H1 (cell line): Measurements from ENCODE around the gene CMKLR1. TPM values are rescaled to one million over a fixed set of nuclear protein-coding genes. Genes with fewer than 3 reads are reported as not detected.

Source experiments
- CTCF ChIA-PET: fragments of 300-600 bp; sonication (Branson Sonifier 250); formaldehyde crosslinking; loops from one replicate; lab custom pipeline; 2021; ENCODE audit not compliant: partially characterized antibody; lab: Charles Lee
- POLR2A ChIA-PET: fragments of 300-600 bp; sonication (Branson Sonifier 250); formaldehyde crosslinking; loops from one replicate; lab custom pipeline; 2021; ENCODE audit warnings: inconsistent platforms; ENCODE audit not compliant: partially characterized antibody; lab: Charles Lee
- DNase-seq, 2 experiments: peaks; one replicate each; pipeline versions ENCODE4 v3.0.0 to v3.0.0-alpha.2; 2010 to 2022; ENCODE audit warnings: low spot score in 2 of 2, low read depth in 1 of 2, mixed read lengths in 1 of 2
- FAIRE-seq: peaks from 2 replicates; lab custom pipeline; 2011; peaks lifted over from hg19 to GRCh38; lab: Jason Lieb, UNC
- H2AFZ ChIP-seq: 2 replicates; pipeline ENCODE4 v1.8.1; 2012; ENCODE audit warnings: low read length, inconsistent platforms
- H2AK5ac ChIP-seq: 2 replicates; pipeline ENCODE4 v1.6.1; 2013; ENCODE audit warnings: low read depth, low read length
- H2BK120ac ChIP-seq: replicated peaks from 2 replicates; pipeline ENCODE3; 2013; ENCODE audit warnings: low read depth, low read length, inconsistent platforms
- H2BK12ac ChIP-seq: 2 replicates; pipeline ENCODE4 v1.6.1; 2013; ENCODE audit warnings: low read depth, low read length
- H2BK15ac ChIP-seq: 2 replicates; pipeline ENCODE4 v1.6.1; 2013; ENCODE audit warnings: low read length
- H2BK20ac ChIP-seq: 2 replicates; pipeline ENCODE4 v1.6.1; 2013; ENCODE audit warnings: low read length
- H2BK5ac ChIP-seq: 2 replicates; pipeline ENCODE4 v1.6.1; 2013; ENCODE audit warnings: low read depth, low read length
- H3K14ac ChIP-seq: 2 replicates; pipeline ENCODE4 v1.6.1; 2013; ENCODE audit warnings: inconsistent platforms; ENCODE audit not compliant: insufficient read length
- H3K18ac ChIP-seq: 2 replicates; pipeline ENCODE4 v1.6.1; 2013; ENCODE audit warnings: low read length; ENCODE audit errors: extremely low read depth
- H3K23ac ChIP-seq: 2 replicates; pipeline ENCODE4 v1.6.1; 2013; ENCODE audit warnings: inconsistent platforms; ENCODE audit not compliant: insufficient read length
- H3K23me2 ChIP-seq: 2 replicates; pipeline ENCODE4 v1.6.1; 2013; ENCODE audit warnings: low read depth, low read length
- H3K27ac ChIP-seq: 2 replicates; pipeline ENCODE4 v1.6.1; 2011; ENCODE audit warnings: low read depth, low read length, inconsistent platforms
- H3K27me3 ChIP-seq, 4 experiments: replicated peaks in 1 of 4; 1 replicate in 1 of 4; 2 replicates in 3 of 4; pipeline versions ENCODE4 v1.6.1 to v1.8.1; 2011 to 2013; ENCODE audit warnings: low read length in 3 of 4, mild to moderate bottlenecking in 3 of 4, inconsistent platforms in 2 of 4, mixed read lengths in 2 of 4, moderate library complexity in 1 of 4; ENCODE audit not compliant: control insufficient read depth in 3 of 4, insufficient read depth in 3 of 4; ENCODE audit errors: extremely low read depth in 1 of 4
- H3K36me3 ChIP-seq, 4 experiments: 2 replicates each; pipeline versions ENCODE4 v1.6.1 to v1.8.1; 2011 to 2013; ENCODE audit warnings: mild to moderate bottlenecking in 4 of 4, low read length in 3 of 4, moderate library complexity in 2 of 4, control low read depth in 1 of 4, inconsistent platforms in 1 of 4; ENCODE audit not compliant: insufficient read depth in 4 of 4, control insufficient read depth in 2 of 4
- H3K4ac ChIP-seq: replicated peaks from 2 replicates; pipeline ENCODE3; 2013; ENCODE audit warnings: low read length, low read depth, mixed read lengths, inconsistent platforms; ENCODE audit not compliant: insufficient read length
- H3K4me1 ChIP-seq, 4 experiments: replicated peaks in 1 of 4; 1 replicate in 1 of 4; 2 replicates in 3 of 4; pipeline versions ENCODE4 v1.6.1 to v1.8.1; 2011 to 2013; ENCODE audit warnings: low read length in 3 of 4, inconsistent platforms in 2 of 4, mixed read lengths in 1 of 4; ENCODE audit not compliant: insufficient read depth in 4 of 4, control insufficient read depth in 3 of 4
- H3K4me2 ChIP-seq, 2 experiments: 2 replicates each; pipeline versions ENCODE4 v1.6.1 to v1.8.1; 2011 to 2013; ENCODE audit warnings: low read depth in 2 of 2, low read length in 2 of 2, control low read depth in 1 of 2, inconsistent platforms in 1 of 2, mild to moderate bottlenecking in 1 of 2; ENCODE audit not compliant: insufficient read depth in 1 of 2
- H3K4me3 ChIP-seq, 4 experiments: fragments of 200-600, 300-600 bp in 1 of 4; sonication (generic), shearing (Covaris generic), sonication (Bioruptor Twin) in 1 of 4; 2 replicates each; pipeline versions ENCODE4 v1.5.1 to v1.8.1; 2011 to 2016; ENCODE audit warnings: low read length in 4 of 4, low read depth in 3 of 4, control low read depth in 2 of 4, inconsistent platforms in 2 of 4, mild to moderate bottlenecking in 2 of 4, mixed read lengths in 1 of 4, moderate library complexity in 1 of 4; ENCODE audit not compliant: insufficient read depth in 2 of 4; ENCODE audit errors: extremely low read depth in 1 of 4
- H3K56ac ChIP-seq: replicated peaks from 2 replicates; pipeline ENCODE3; 2013; ENCODE audit warnings: low read depth, mild to moderate bottlenecking, mixed read lengths, low read length, inconsistent platforms; ENCODE audit not compliant: insufficient read length
- H3K79me1 ChIP-seq: 2 replicates; pipeline ENCODE4 v1.6.1; 2013; ENCODE audit warnings: low read depth, low read length, control low read depth
- H3K79me2 ChIP-seq, 2 experiments: 2 replicates each; pipeline versions ENCODE4 v1.6.1 to v1.8.1; 2012 to 2013; ENCODE audit warnings: low read length in 2 of 2, mild to moderate bottlenecking in 2 of 2, inconsistent platforms in 1 of 2; ENCODE audit not compliant: insufficient read depth in 2 of 2, control insufficient read depth in 1 of 2
- H3K9ac ChIP-seq, 4 experiments: replicated peaks in 1 of 4; 1 replicate in 1 of 4; 2 replicates in 3 of 4; pipeline versions ENCODE4 v1.6.1 to v1.8.1; 2011 to 2013; ENCODE audit warnings: low read depth in 3 of 4, low read length in 3 of 4, control low read depth in 2 of 4, mild to moderate bottlenecking in 2 of 4, moderate library complexity in 2 of 4, inconsistent platforms in 1 of 4; ENCODE audit errors: extremely low read depth in 1 of 4
- H3K9me3 ChIP-seq, 2 experiments: 2 replicates each; pipeline versions ENCODE4 v1.6.1 to v1.8.1; 2012 to 2013; ENCODE audit warnings: mild to moderate bottlenecking in 2 of 2, moderate library complexity in 2 of 2, control low read depth in 1 of 2, inconsistent platforms in 1 of 2, low read depth in 1 of 2, low read length in 1 of 2, mixed read lengths in 1 of 2; ENCODE audit not compliant: insufficient read depth in 2 of 2
- H4K20me1 ChIP-seq, 2 experiments: replicated peaks in 1 of 2; 2 replicates each; pipeline versions ENCODE3 to v1.8.1; 2011 to 2013; ENCODE audit warnings: inconsistent platforms in 2 of 2, low read length in 2 of 2, mild to moderate bottlenecking in 1 of 2; ENCODE audit not compliant: insufficient read depth in 2 of 2, control insufficient read depth in 1 of 2
- H4K5ac ChIP-seq: 2 replicates; pipeline ENCODE4 v1.6.1; 2013; ENCODE audit warnings: low read length, low read depth, mixed read lengths, inconsistent platforms; ENCODE audit not compliant: insufficient read length
- H4K8ac ChIP-seq: 2 replicates; pipeline ENCODE4 v1.8.0; 2013; ENCODE audit warnings: mild to moderate bottlenecking, moderate library complexity, low read length, inconsistent platforms; ENCODE audit not compliant: insufficient read depth; ENCODE audit errors: extremely low read depth
- H4K91ac ChIP-seq: replicated peaks from 2 replicates; pipeline ENCODE3; 2013; ENCODE audit warnings: low read length, mixed read lengths, inconsistent platforms; ENCODE audit not compliant: insufficient read length
- CREB1 ChIP-seq: IDR thresholded peaks from 2 replicates; pipeline ENCODE4 v1.6.1; 2012; ENCODE audit warnings: inconsistent platforms
- GTF2F1 ChIP-seq: IDR thresholded peaks from 2 replicates; pipeline ENCODE4 v1.6.1; 2012; ENCODE audit warnings: low read depth, low read length, improper control_type of control experiment, borderline replicate concordance
- KDM5A ChIP-seq: fragments of 200-600 bp; IDR thresholded peaks from 2 replicates; pipeline ENCODE4 v1.7.1; 2012; ENCODE audit warnings: mild to moderate bottlenecking, low read length, inconsistent platforms, mixed read lengths
- NRF1 ChIP-seq: IDR thresholded peaks from 2 replicates; pipeline ENCODE4 v1.6.1; 2011; ENCODE audit warnings: mild to moderate bottlenecking, low read depth, low read length, improper control_type of control experiment
- PHF8 ChIP-seq: fragments of 200-600 bp; sonication (generic); conservative IDR thresholded peaks from 2 replicates; pipeline ENCODE4 v1.7.1; 2012; ENCODE audit warnings: low read depth, mild to moderate bottlenecking, inconsistent platforms, low read length, moderate library complexity
- POLR2AphosphoS5 ChIP-seq: IDR thresholded peaks from 2 replicates; pipeline ENCODE4 v1.6.1; 2011; ENCODE audit warnings: low read depth, low read length
- RBBP5 ChIP-seq: IDR thresholded peaks from 2 replicates; pipeline ENCODE4 v1.7.1; 2012; ENCODE audit warnings: low read depth, mild to moderate bottlenecking, inconsistent platforms, low read length, moderate library complexity, borderline replicate concordance
- RNF2 ChIP-seq: fragments of 200-900, 300-1000 bp; sonication (generic); IDR thresholded peaks from 2 replicates; pipeline ENCODE4 v1.7.1; 2016; ENCODE audit warnings: borderline replicate concordance, low read depth, mild to moderate bottlenecking, antibody characterized with exemption, low read length; ENCODE audit not compliant: poor library complexity, severe bottlenecking; ENCODE audit errors: missing control alignments
- RXRA ChIP-seq: IDR thresholded peaks from 2 replicates; pipeline ENCODE4 v1.6.1; 2011; ENCODE audit warnings: low read depth, mild to moderate bottlenecking, low read length, moderate library complexity; ENCODE audit not compliant: insufficient read depth
- SIN3A ChIP-seq, 2 experiments: IDR thresholded peaks in 1 of 2; conservative IDR thresholded peaks in 1 of 2; 2 replicates each; pipeline ENCODE4 v1.6.1; 2011 to 2012; ENCODE audit warnings: low read length in 2 of 2, improper control_type of control experiment in 1 of 2, low read depth in 1 of 2, mild to moderate bottlenecking in 1 of 2
- SIX5 ChIP-seq: IDR thresholded peaks from 2 replicates; pipeline ENCODE4 v1.6.1; 2011; ENCODE audit warnings: mild to moderate bottlenecking, low read depth, low read length
- SUZ12 ChIP-seq: fragments of 200-600 bp; sonication (generic); IDR thresholded peaks from 2 replicates; pipeline ENCODE4 v1.6.1; 2012; ENCODE audit warnings: mild to moderate bottlenecking, inconsistent platforms, low read length, moderate library complexity, mixed read lengths
- TAF1 ChIP-seq: IDR thresholded peaks from 2 replicates; pipeline ENCODE4 v1.6.1; 2011; ENCODE audit warnings: mild to moderate bottlenecking, low read depth, low read length
- WGBS, 2 experiments: shearing (Covaris generic) in 1 of 2; methylation state at CpG; one replicate each; pipeline versions ENCODE4 v1.1.6 to v1.1.7; 2013 to 2015; ENCODE audit warnings: low lambda C conversion rate in 2 of 2, mixed read lengths in 2 of 2, inconsistent platforms in 1 of 2, low coverage in 1 of 2, missing lambda C conversion rate in 1 of 2; ENCODE audit not compliant: insufficient replicate concordance in 2 of 2, insufficient coverage in 1 of 2, insufficient read length in 1 of 2; ENCODE audit errors: extremely low coverage in 1 of 2, missing lambda C conversion rate in 1 of 2; 5-methylcytosine and 5-hydroxymethylcytosine counted together
- polyA plus RNA-seq, 7 experiments: library from polyadenylated mRNA; depleted of rRNA in 3 of 7; stranded (reverse) in 5 of 7; unstranded in 2 of 7; fragments of >200 nt in 5 of 7; fragments of 200-250 nt in 2 of 7; gene quantifications; 1 replicate in 5 of 7; 2 replicates in 1 of 7; 4 replicates in 1 of 7; pipeline versions ENCODE4 v1.2.1 to v1.2.3, GENCODE V29; 2011 to 2013; ENCODE audit warnings: missing spikeins in 2 of 7, mixed read lengths in 2 of 7
- total RNA-seq: library from RNA; stranded (reverse); fragmentation: NEBNext Ultra II Directional; extraction: Animal tissue kit (Norgen Biotek cat#: 25700); gene quantifications from 2 replicates; pipeline ENCODE4 v1.2.1, GENCODE V29; 2021

CMKLR1 gene
- total and polyA plus RNA-seq, 2 of the 8 experiments (the other 6 are each of a cell fraction or from before 2014, with no cell fraction given) = 2.1 to 2.8 TPM

- ChIA-PET POLR2A (interaction anchor here (1.0 kb wide), 1 partner anchor 10 kb away, joined by 4 read pairs; no protein-coding TSS in a partner anchor), CTCF (interaction anchor here (1.6 to 2.2 kb wide), 3 partner anchors 9 to 157 kb away, joined by 4 to 8 read pairs (median 5); no protein-coding TSS in a partner anchor)
- H4K8ac ChIP-seq = no peak overlapping the region
- no peak overlapping the region for H2BK120ac ChIP-seq
- no peak overlapping the region for H3K18ac ChIP-seq
- no peak overlapping the region for H3K27ac ChIP-seq
- no peaks in the 10 kb centered on the region for H3K79me1 ChIP-seq
- H3K79me2 ChIP-seq = no peaks in the 10 kb centered on the region
- H3K4me3 ChIP-seq = no peak overlapping the region
- H3K36me3 ChIP-seq = no peaks in the 10 kb centered on the region
- no peak for DNase-seq
- no peak overlapping the region for H4K91ac ChIP-seq
- H2AFZ ChIP-seq = no peak overlapping the region
- H3K4me1 ChIP-seq = peaks cover 4 to 26% (median 14%) of the 10 kb centered on the region in 4 experiments
- no peak overlapping the region for H2BK20ac ChIP-seq
- no peak overlapping the region for H2BK5ac ChIP-seq
- no peak overlapping the region for H3K56ac ChIP-seq
- H3K23me2 ChIP-seq = no peaks in the 10 kb centered on the region
- H3K27me3 ChIP-seq = no peaks in the 10 kb centered on the region
- no peaks in the 10 kb centered on the region for H3K9me3 ChIP-seq
- no peak overlapping the region for H2AK5ac ChIP-seq
- H2BK12ac ChIP-seq = no peak overlapping the region
- WGBS, 2 experiments = 87% methylated on average over 7 of the region's 7 CpGs; no CpG with 5 or more reads in 1 of the 2 experiments
- H2BK15ac ChIP-seq = no peak overlapping the region
- FAIRE-seq = no peak
- no peak overlapping the region for H3K4me2 ChIP-seq
- no peak overlapping the region for H3K23ac ChIP-seq
- H3K9ac ChIP-seq = no peak overlapping the region
- H4K5ac ChIP-seq = no peak overlapping the region
- no peak overlapping the region for H3K4ac ChIP-seq
- no peaks in the 10 kb centered on the region for H4K20me1 ChIP-seq
- H3K14ac ChIP-seq = no peak overlapping the region
- TF ChIP-seq RNF2 (no peak), TAF1 (no peak), SIN3A (conservative IDR thresholded peaks at IDR 0.05 in 1 of 2, IDR thresholded peaks at IDR 0.05 in 1 of 2; ENCODE audit: low read depth in 1 of 2, low read length in 2 of 2) (no peak), CREB1 (no peak), PHF8 (no peak), RBBP5 (no peak), POLR2AphosphoS5 (no peak), KDM5A (no peak), RXRA (no peak), SUZ12 (no peak), GTF2F1 (no peak), NRF1 (no peak), SIX5 (no peak)
Measured at GRCh38 chr12:108299980-108300696, 39.0 kb downstream of the CMKLR1 start.
